ENCODE results near the gene RSPRY1.

GRCh38 chr16:57196286-57196685 is 10.2 kb downstream of the RSPRY1 start:
- TF ChIP-seq CTCF (IDR thresholded peaks at IDR 0.05) = no peak
- TF ChIP-seq POLR2A (IDR thresholded peaks at IDR 0.05) = no peak

All from ovary (tissue), 3 donors.